RWPE2 (cell line): ENCODE results near the gene ZNF446.

Experiments used
- ATAC-seq: fragments of 200-7000 bp; cut with Tn5 transposase; 3 replicates; pipeline ENCODE4 v1.9.1; 2021; ENCODE audit warnings: low read depth
- DNase-seq: peaks from one replicate; pipeline ENCODE4 v3.0.0-alpha.2; 2020; ENCODE audit warnings: low spot score
- H3K27ac ChIP-seq: fragments of 450-650 bp; 2 replicates; pipeline ENCODE4 v1.5.1; 2017; ENCODE audit warnings: mild to moderate bottlenecking; ENCODE audit not compliant: poor library complexity, severe bottlenecking
- H3K27me3 ChIP-seq: fragments of 250-450 bp; sonication (Bioruptor Pico); 2 replicates; pipeline ENCODE4 v1.5.1; 2021; ENCODE audit warnings: mild to moderate bottlenecking, moderate library complexity; ENCODE audit not compliant: insufficient read depth, poor library complexity, severe bottlenecking
- H3K36me3 ChIP-seq: fragments of 250-450 bp; sonication (Bioruptor Pico); 2 replicates; pipeline ENCODE4 v1.5.1; 2020; ENCODE audit warnings: low read depth, mild to moderate bottlenecking, moderate library complexity
- H3K4me1 ChIP-seq: fragments of 250-450 bp; sonication (Bioruptor Pico); 2 replicates; pipeline ENCODE4 v1.5.1; 2021; ENCODE audit warnings: mild to moderate bottlenecking, moderate library complexity; ENCODE audit not compliant: insufficient read depth, poor library complexity, severe bottlenecking
- H3K4me3 ChIP-seq: fragments of 250-450 bp; sonication (Bioruptor Pico); 2 replicates; pipeline ENCODE4 v1.5.1; 2021; ENCODE audit warnings: mild to moderate bottlenecking, moderate library complexity; ENCODE audit not compliant: severe bottlenecking
- H3K9me3 ChIP-seq: fragments of 250-450 bp; sonication (Bioruptor Pico); 2 replicates; pipeline ENCODE4 v1.5.1; 2021; ENCODE audit warnings: mild to moderate bottlenecking, moderate library complexity; ENCODE audit not compliant: severe bottlenecking
- TF ChIP-seq, protein P1 (sequence below): fragments of 450-650 bp; IDR thresholded peaks from one replicate; pipeline ENCODE4 v1.5.1; 2017; ENCODE audit warnings: mild to moderate bottlenecking, moderate library complexity; ENCODE audit not compliant: poor library complexity, severe bottlenecking

ZNF446 gene

DNA sequence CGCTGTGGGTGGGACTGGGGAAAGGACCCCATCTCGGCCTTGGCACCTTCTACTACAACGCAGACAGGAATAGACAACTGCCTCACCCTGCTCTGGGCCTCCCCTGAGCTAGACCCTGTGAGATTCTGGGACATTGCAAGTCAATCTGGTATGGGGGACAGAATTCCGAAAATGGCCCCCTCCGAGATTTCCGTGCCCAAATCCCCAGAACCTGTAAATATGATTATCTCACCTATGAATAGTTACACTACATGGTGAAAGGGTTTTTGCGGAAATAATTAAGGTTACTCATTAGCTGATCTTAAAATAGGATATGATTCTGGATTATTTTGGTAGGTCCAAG is 44.1 kb downstream of the ZNF446 start:
- peaks cover 6% of the 10 kb centered on the region for H3K36me3 ChIP-seq
- TF ChIP-seq, protein P1, sequence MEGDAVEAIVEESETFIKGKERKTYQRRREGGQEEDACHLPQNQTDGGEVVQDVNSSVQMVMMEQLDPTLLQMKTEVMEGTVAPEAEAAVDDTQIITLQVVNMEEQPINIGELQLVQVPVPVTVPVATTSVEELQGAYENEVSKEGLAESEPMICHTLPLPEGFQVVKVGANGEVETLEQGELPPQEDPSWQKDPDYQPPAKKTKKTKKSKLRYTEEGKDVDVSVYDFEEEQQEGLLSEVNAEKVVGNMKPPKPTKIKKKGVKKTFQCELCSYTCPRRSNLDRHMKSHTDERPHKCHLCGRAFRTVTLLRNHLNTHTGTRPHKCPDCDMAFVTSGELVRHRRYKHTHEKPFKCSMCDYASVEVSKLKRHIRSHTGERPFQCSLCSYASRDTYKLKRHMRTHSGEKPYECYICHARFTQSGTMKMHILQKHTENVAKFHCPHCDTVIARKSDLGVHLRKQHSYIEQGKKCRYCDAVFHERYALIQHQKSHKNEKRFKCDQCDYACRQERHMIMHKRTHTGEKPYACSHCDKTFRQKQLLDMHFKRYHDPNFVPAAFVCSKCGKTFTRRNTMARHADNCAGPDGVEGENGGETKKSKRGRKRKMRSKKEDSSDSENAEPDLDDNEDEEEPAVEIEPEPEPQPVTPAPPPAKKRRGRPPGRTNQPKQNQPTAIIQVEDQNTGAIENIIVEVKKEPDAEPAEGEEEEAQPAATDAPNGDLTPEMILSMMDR: no peak
- peak overlapping the region; percentile 54 for H3K4me3 ChIP-seq
- no peaks in the 10 kb centered on the region for H3K27me3 ChIP-seq
- H3K27ac ChIP-seq: peak overlapping the region; percentile 92
- peaks cover 3% of the 10 kb centered on the region for H3K4me1 ChIP-seq
- DNase-seq (no peak), ATAC-seq (no peak)
- H3K9me3 ChIP-seq: no peaks in the 10 kb centered on the region

DNA sequence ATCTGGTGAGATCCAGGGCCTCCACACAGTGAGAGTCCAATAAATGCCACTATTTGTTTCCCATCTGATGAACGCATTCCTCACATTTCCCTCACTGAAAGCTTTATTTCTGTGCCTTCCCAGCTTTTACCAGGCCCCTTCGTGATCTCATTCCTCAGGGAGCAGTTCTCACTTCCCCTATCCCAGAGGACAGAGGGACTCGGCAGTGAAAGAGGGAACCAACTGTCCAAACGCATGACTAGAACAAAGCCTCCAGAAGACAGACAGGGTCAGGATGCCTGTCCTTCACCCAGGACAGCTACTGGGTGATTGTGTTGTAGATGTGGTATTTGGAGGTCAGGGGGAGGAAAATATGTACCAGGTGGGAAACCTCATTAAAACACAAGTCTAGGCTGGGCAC is 45.5 kb downstream of the ZNF446 start:
- DNase-seq: no peak
- H3K4me3 ChIP-seq: no peak overlapping the region

DNA sequence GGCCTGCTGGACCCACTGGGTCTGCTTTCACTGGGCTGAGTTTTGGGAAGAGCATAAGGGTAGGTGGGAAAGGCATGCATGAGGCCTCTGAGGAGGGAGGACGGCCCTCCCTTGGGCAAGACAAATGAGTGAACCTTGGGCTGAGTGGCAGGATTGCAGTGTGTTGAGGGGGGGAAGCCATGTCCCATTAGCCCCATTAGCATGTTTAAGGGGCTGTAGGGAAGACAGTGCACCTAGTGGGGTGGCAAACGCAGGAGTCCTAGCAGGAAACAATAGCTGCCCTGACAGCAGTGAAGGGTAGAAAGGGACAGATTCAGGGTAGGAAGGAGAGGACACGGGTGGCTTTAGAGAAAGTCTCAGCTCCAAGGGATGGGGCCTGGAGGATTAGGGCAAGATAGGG is 46.6 kb downstream of the ZNF446 start:
- TF ChIP-seq, protein P1: no peak
- Histone ChIP-seq H3K9me3 (no peaks in the 10 kb centered on the region), H3K27me3 (no peaks in the 10 kb centered on the region), H3K4me3 (no peak overlapping the region), H3K4me1 (peaks cover 3% of the 10 kb centered on the region), H3K36me3 (no peaks in the 10 kb centered on the region), H3K27ac (no peak overlapping the region)
- DNase-seq: no peak
- no peak for ATAC-seq

More for the DNA sequence above, 45.5 kb downstream of the ZNF446 start:
- TF ChIP-seq, protein P1: no peak
- ATAC-seq: no peak
- no peaks in the 10 kb centered on the region for H3K27me3 ChIP-seq
- no peaks in the 10 kb centered on the region for H3K9me3 ChIP-seq
- no peaks in the 10 kb centered on the region; the same call in 1 of the 2 replicates for H3K36me3 ChIP-seq
- peak overlapping the region; percentile 92 for H3K27ac ChIP-seq
- H3K4me1 ChIP-seq: peaks cover 3% of the 10 kb centered on the region

DNA sequence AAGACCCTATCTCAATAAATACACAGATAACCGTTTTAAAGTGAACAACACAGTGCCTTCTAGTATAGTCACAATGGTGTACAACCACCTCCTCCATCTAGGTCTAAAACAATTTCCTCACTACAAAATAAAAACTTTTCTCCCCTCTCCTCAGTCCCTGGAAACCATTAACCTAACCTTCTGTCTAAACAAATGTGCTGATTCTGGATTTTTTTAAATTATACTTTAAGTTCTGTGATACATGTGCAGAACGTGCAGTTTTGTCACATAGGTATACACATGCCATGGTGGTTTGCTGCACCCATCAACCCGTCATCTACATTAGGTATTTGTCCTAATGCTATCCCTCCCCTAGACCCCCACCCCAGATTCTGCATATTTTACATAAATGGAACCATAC is 53.3 kb downstream of the ZNF446 start:
- TF ChIP-seq, protein P1: no peak

More for the DNA sequence above, 53.3 kb downstream of the ZNF446 start:
- H3K4me3 ChIP-seq: no peak overlapping the region
- ATAC-seq: no peak
- H3K36me3 ChIP-seq: no peaks in the 10 kb centered on the region
- no peak for DNase-seq
- no peaks in the 10 kb centered on the region for H3K4me1 ChIP-seq
- no peaks in the 10 kb centered on the region for H3K9me3 ChIP-seq
- H3K27me3 ChIP-seq: no peaks in the 10 kb centered on the region
- no peak overlapping the region for H3K27ac ChIP-seq
